PFSK-1 (cell line): Measurements from ENCODE around the gene LIME1.

Experiments
- FOXP2 ChIP-seq: optimal IDR thresholded peaks from 2 replicates; pipeline ENCODE3; 2011; ENCODE audit warnings: borderline replicate concordance, control low read depth, inconsistent platforms; ENCODE audit not compliant: insufficient read depth; ENCODE audit errors: extremely low read length, extremely low read depth
- POLR2AphosphoS5 ChIP-seq: IDR thresholded peaks from 2 replicates; pipeline ENCODE4 v1.6.1; 2012; ENCODE audit warnings: low read depth, mild to moderate bottlenecking, control low read depth, low read length, moderate library complexity
- SIN3A ChIP-seq: IDR thresholded peaks from 2 replicates; pipeline ENCODE4 v1.6.1; 2012; ENCODE audit warnings: mild to moderate bottlenecking, low read length, moderate library complexity, borderline replicate concordance; ENCODE audit not compliant: insufficient read depth
- TAF1 ChIP-seq: IDR thresholded peaks from 2 replicates; pipeline ENCODE4 v1.6.1; 2012; ENCODE audit warnings: low read length, control low read depth, borderline replicate concordance; ENCODE audit not compliant: insufficient read depth
- TF ChIP-seq, protein P1 (sequence below), 2 experiments: IDR thresholded peaks; 2 replicates each; pipeline versions ENCODE4 v1.6.1 to v1.8.0; 2011 to 2012; ENCODE audit warnings: low read depth in 2 of 2, low read length in 2 of 2, control low read depth in 1 of 2, inconsistent platforms in 1 of 2, mild to moderate bottlenecking in 1 of 2, moderate library complexity in 1 of 2; ENCODE audit not compliant: insufficient read depth in 1 of 2

The LIME1 gene

DNA sequence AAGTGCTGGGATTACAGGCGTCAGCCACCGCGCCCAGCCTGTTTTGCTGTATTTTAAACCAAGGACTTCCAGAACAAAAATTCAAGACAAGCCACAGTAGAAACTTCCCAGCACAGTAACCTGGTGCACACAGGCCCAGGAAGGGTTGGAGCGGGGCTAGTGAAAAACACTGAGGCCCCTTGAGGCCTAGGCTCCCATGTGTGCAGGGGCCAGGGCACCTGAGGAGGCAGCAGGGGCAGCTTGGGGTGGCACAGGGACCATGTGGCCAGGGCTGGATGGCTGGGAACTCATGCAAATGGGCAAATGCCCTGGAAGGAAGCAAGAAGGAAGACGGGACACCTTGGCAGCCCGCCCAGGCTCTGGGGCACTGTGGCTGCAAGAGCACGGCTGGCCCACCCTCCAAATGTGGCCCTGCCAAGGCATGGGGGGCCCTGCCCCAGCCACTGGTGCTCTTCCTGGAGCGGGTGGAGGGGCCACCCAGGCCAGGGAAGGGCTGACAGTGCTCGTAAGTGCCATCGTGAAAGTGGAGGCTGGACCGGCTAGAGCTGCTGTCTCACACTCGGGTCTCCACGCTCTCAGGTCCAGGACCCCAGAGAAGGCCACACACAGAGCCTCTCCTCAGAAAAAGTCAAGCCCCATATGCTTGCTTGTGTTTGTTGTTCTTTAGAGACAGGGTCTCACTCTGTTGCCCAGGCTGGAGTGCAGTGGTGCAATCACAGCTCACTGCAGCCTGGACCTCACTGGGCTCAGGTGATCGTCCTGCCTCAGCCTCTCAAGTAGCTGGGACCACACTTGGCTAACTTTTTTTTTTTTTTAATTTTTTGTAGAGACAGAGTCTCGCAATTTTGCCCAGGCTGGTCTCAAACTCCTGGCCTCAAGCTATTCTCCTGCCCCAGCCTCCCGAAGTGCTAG is 13.4 kb downstream of the LIME1 start:
- TF ChIP-seq FOXP2 (no peak), TAF1 (no peak), SIN3A (no peak), POLR2AphosphoS5 (no peak)
- TF ChIP-seq, protein P1, sequence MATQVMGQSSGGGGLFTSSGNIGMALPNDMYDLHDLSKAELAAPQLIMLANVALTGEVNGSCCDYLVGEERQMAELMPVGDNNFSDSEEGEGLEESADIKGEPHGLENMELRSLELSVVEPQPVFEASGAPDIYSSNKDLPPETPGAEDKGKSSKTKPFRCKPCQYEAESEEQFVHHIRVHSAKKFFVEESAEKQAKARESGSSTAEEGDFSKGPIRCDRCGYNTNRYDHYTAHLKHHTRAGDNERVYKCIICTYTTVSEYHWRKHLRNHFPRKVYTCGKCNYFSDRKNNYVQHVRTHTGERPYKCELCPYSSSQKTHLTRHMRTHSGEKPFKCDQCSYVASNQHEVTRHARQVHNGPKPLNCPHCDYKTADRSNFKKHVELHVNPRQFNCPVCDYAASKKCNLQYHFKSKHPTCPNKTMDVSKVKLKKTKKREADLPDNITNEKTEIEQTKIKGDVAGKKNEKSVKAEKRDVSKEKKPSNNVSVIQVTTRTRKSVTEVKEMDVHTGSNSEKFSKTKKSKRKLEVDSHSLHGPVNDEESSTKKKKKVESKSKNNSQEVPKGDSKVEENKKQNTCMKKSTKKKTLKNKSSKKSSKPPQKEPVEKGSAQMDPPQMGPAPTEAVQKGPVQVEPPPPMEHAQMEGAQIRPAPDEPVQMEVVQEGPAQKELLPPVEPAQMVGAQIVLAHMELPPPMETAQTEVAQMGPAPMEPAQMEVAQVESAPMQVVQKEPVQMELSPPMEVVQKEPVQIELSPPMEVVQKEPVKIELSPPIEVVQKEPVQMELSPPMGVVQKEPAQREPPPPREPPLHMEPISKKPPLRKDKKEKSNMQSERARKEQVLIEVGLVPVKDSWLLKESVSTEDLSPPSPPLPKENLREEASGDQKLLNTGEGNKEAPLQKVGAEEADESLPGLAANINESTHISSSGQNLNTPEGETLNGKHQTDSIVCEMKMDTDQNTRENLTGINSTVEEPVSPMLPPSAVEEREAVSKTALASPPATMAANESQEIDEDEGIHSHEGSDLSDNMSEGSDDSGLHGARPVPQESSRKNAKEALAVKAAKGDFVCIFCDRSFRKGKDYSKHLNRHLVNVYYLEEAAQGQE (IDR thresholded peaks at IDR 0.05; ENCODE audit: insufficient read depth in 1 of 2, low read depth in 2 of 2, low read length in 2 of 2) = no peak

DNA sequence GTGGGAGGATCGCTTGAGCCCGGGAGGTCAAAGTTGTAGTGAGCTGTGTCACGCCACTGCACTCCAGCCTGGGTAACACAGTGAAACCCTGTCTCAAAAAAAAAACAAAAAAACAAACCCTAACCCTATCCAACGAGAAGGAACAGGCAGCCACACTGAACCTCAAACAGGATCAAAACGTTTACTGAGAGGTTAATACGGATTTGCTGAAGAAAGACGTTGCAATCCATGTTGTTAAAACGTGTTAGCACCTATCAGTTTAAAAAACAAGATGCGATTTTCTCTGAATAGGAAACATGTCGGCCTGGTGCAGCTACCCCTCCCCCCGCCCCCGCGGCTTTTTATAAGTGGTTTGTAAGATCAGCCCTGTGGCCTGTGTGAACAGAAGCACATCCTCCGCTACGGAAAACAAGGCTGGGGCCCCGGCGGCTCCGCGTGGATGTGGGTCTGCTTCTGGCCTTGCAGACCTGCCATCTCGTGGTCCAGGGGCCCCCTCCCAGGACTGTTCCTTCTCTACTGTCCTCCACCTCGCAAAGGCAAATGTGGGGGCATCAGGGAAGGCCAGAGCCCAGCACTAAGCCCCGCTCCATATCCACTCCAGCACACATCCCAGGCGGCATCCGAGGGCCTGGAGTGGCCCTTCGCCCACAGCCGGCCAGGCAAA is 14.5 kb downstream of the LIME1 start:
- TF ChIP-seq SIN3A (no peak), POLR2AphosphoS5 (no peak), TAF1 (no peak), FOXP2 (no peak)
- TF ChIP-seq, protein P1 (IDR thresholded peaks at IDR 0.05; ENCODE audit: insufficient read depth in 1 of 2, low read depth in 2 of 2, low read length in 2 of 2) = no peak

DNA sequence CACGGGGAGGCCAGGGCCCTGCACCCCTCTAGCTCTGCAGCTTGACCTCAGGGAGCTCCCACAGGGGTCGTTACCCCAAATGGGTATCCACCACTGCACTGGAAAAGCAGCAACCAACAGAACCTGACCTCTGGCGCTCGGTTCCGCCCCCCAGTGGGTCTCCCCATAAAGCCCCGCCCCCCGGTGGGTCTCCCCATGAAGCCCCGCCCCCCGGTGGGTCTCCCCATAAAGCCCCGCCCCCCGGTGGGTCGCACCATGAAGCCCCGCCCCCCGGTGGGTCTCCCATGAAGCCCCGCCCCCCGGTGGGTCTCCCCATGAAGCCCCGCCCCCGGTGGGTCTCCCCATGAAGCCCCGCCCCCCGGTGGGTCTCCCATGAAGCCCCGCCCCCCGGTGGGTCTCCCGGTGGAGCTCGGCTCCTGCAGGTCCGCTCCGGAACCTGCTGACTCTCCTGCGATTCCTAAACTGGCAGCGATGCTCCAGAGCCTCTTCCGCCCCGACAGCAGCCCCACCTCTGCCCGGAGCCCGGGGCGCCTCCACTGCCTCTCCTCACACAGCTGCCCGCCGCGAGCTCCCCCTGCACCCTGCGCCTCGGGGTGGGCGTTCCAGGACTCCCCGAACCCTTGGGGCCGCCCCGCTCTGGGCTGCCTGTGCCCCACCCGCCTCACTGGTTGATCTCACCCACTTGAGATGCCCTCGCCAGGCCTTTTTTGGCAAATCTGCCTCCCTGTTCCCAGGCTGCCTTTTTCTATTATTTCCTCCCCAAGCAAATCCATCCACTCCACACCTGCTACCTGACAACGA is 15.2 kb downstream of the LIME1 start:
- TF ChIP-seq POLR2AphosphoS5 (no peak), TAF1 (no peak), SIN3A (no peak), FOXP2 (no peak)
- TF ChIP-seq, protein P1 (IDR thresholded peaks at IDR 0.05; ENCODE audit: insufficient read depth in 1 of 2, low read depth in 2 of 2, low read length in 2 of 2) = no peak

DNA sequence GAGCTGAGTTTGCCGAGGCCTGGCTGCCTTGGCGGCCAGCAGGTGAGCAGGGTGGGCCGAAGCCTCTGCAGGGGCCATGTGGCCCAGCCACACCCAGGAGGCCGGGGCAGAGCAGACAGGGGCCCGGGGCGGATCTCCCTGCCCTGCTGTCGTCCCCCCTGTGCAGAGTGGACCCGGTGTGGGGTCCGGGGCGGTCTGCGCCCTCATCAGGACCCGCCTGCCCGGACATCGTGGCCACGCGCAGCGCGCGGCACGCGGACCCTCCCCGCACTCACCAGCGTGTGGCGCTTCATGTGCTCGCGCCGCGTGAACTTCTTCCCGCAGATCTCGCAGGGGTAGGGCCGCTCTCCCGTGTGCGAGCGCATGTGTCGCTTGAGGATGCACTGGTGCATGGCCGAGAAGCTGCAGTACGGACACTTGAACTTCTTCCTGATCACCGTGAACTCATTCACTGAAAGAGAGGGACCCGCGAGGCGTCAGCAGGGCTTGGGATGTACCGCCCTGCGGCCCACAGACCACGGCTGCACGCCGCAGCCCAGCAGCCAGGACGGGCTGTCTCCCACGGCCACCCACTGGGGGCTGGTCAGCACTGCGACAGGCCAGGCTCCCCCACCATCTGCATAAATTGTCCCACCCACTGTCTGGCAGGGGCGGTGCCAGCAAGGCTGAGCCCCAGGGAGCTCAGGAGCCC is 16.1 kb downstream of the LIME1 start:
- TF ChIP-seq POLR2AphosphoS5 = no peak
- no peak for TF ChIP-seq SIN3A
- no peak for TF ChIP-seq FOXP2
- no peak for TF ChIP-seq TAF1
- TF ChIP-seq, protein P1 (IDR thresholded peaks at IDR 0.05; ENCODE audit: insufficient read depth in 1 of 2, low read depth in 2 of 2, low read length in 2 of 2) = no peak
